Measurements from ENCODE around the gene ITGAE. TPM values are rescaled to one million over a fixed set of nuclear protein-coding genes. Genes with fewer than 3 reads are reported as not detected.

ITGAE gene
- total RNA-seq, 4 donors from 2014 or later, result 5.7 to 40.5 (median 26.9) TPM

- Histone ChIP-seq H3K9me3 (no peaks in the 10 kb centered on the region), H3K36me3 (no peaks in the 10 kb centered on the region), H3K27me3 (no peaks in the 10 kb centered on the region), H3K4me3 (no peak overlapping the region), H3K27ac (peak overlapping the region in 1 of 4 donors; percentile 50), H3K4me1 (no peaks in the 10 kb centered on the region)
- intact Hi-C loops (cut with DNase I), result no loop called here
- no peak for TF ChIP-seq POLR2A (IDR thresholded peaks at IDR 0.05)
- WGBS, 2 donors, result 82 to 88% methylated on average over 7 to 9 of the region's 9 CpGs
- DNase-seq, result no peak
Measured at GRCh38 chr17:3765981-3766380, 35.0 kb downstream of the ITGAE start.

GRCh38 chr17:3763777-3764170, 37.2 kb downstream of the ITGAE start:
- TF ChIP-seq POLR2A (IDR thresholded peaks at IDR 0.05) (no peak), CTCF (IDR thresholded peaks at IDR 0.05) (no peak)
- Histone ChIP-seq H3K9me3 (peaks cover 0 to 7% (median 5%) of the 10 kb centered on the region in 3 donors), H3K4me3 (no peak overlapping the region), H3K27me3 (no peaks in the 10 kb centered on the region), H3K36me3 (no peaks in the 10 kb centered on the region), H3K27ac (peak overlapping the region in 2 of 4 donors; percentile 25 to 34), H3K4me1 (no peaks in the 10 kb centered on the region)
- DNase-seq, result no peak
- intact Hi-C loops (cut with DNase I), result no loop called here
- WGBS, 2 donors, result 57 to 73% methylated on average over 2 to 3 of the region's 3 CpGs

GRCh38 chr17:3762922-3763776, 37.8 kb downstream of the ITGAE start:
- H3K36me3 ChIP-seq, result no peaks in the 10 kb centered on the region
- no peaks in the 10 kb centered on the region for H3K27me3 ChIP-seq
- intact Hi-C loops (cut with DNase I), result no loop called here
- WGBS, 2 donors, result 75 to 76% methylated on average over 14 of the region's 14 CpGs
- no peak for TF ChIP-seq CTCF (IDR thresholded peaks at IDR 0.05)
- TF ChIP-seq POLR2A (IDR thresholded peaks at IDR 0.05), result no peak
- H3K4me3 ChIP-seq, result no peak overlapping the region
- no peaks in the 10 kb centered on the region for H3K4me1 ChIP-seq
- peak overlapping the region in 2 of 4 donors; percentile 25 to 34 for H3K27ac ChIP-seq
- DNase-seq, result no peak
- peaks cover 0 to 7% (median 5%) of the 10 kb centered on the region in 3 donors for H3K9me3 ChIP-seq

GRCh38 chr17:3761918-3762380, 39.0 kb downstream of the ITGAE start:
- Histone ChIP-seq H3K9me3 (peaks cover 0 to 7% (median 5%) of the 10 kb centered on the region in 3 donors), H3K36me3 (no peaks in the 10 kb centered on the region), H3K27me3 (no peaks in the 10 kb centered on the region), H3K4me3 (no peak overlapping the region), H3K27ac (no peak overlapping the region), H3K4me1 (no peaks in the 10 kb centered on the region)
- intact Hi-C loops (cut with DNase I), result no loop called here
- TF ChIP-seq POLR2A (IDR thresholded peaks at IDR 0.05) (no peak), CTCF (IDR thresholded peaks at IDR 0.05) (no peak)
- DNase-seq, result no peak
- WGBS, 2 donors, result 80% methylated on average over 4 of the region's 16 CpGs; no CpG with 5 or more reads in 1 of the 2 donors

GRCh38 chr17:3761036-3761917, 39.7 kb downstream of the ITGAE start:
- Histone ChIP-seq H3K27ac (no peak overlapping the region), H3K4me3 (no peak overlapping the region), H3K36me3 (no peaks in the 10 kb centered on the region), H3K27me3 (no peaks in the 10 kb centered on the region), H3K4me1 (no peaks in the 10 kb centered on the region), H3K9me3 (peaks cover 0 to 7% (median 5%) of the 10 kb centered on the region in 3 donors)
- 75 to 79% methylated on average over 9 to 13 of the region's 23 CpGs for WGBS, 2 donors
- no peak for DNase-seq
- TF ChIP-seq POLR2A (IDR thresholded peaks at IDR 0.05), result no peak
- TF ChIP-seq CTCF (IDR thresholded peaks at IDR 0.05), result no peak
- intact Hi-C loops (cut with DNase I), result no loop called here
